ENCODE results near the gene ATAD3B. TPM values are rescaled to one million over a fixed set of nuclear protein-coding genes. Genes with fewer than 3 reads are reported as not detected.

The ATAD3B gene
- total and polyA plus RNA-seq, 2 of the 13 experiments (the other 11 are each of a cell fraction or from before 2014, with no cell fraction given), result 9.6 to 31.1 TPM

- TF ChIP-seq ZNF749 (CRISPR knock-in tag; IDR thresholded peaks at IDR 0.05; ENCODE audit: borderline replicate concordance) (no peak), ZNF747 (CRISPR knock-in tag; IDR thresholded peaks at IDR 0.05; ENCODE audit: borderline replicate concordance) (no peak), CHCHD3 (CRISPR knock-in tag; IDR thresholded peaks at IDR 0.05) (no peak), MTA1 (CRISPR knock-in tag; IDR thresholded peaks at IDR 0.05; ENCODE audit: borderline replicate concordance) (no peak), CREBL2 (CRISPR knock-in tag; IDR thresholded peaks at IDR 0.05; ENCODE audit: borderline replicate concordance) (no peak), SCMH1 (CRISPR knock-in tag; IDR thresholded peaks at IDR 0.05; ENCODE audit: borderline replicate concordance) (no peak), ZNF597 (CRISPR knock-in tag; IDR thresholded peaks at IDR 0.05) (no peak), MLLT10 (CRISPR knock-in tag; IDR thresholded peaks at IDR 0.05) (no peak), ZNF576 (CRISPR knock-in tag; IDR thresholded peaks at IDR 0.05) (no peak), ZBTB2 (CRISPR knock-in tag; IDR thresholded peaks at IDR 0.05; ENCODE audit: low read depth) (no peak), PBX2 (CRISPR knock-in tag; IDR thresholded peaks at IDR 0.05) (no peak), HMGXB3 (CRISPR knock-in tag; IDR thresholded peaks at IDR 0.05; ENCODE audit: borderline replicate concordance) (peak; percentile 32; the same call in 1 of the 2 replicates), ZNF503 (CRISPR knock-in tag; IDR thresholded peaks at IDR 0.05) (peak; percentile 45; the same call in 1 of the 2 replicates), GABPA (IDR thresholded peaks at IDR 0.05; ENCODE audit: low read depth, low read length) (no peak), GABPA (CRISPR knock-in tag; IDR thresholded peaks at IDR 0.05; ENCODE audit: low read depth) (peak; percentile 26; the same call in 1 of the 2 replicates), ZNF263 (CRISPR knock-in tag; IDR thresholded peaks at IDR 0.05) (no peak)
Measured at GRCh38 chr1:1430114-1430982, 41.2 kb upstream of the ATAD3B start (continued).
